ENCODE results near the gene DMXL1. TPM values are rescaled to one million over a fixed set of nuclear protein-coding genes. Genes with fewer than 3 reads are reported as not detected.

Gene DMXL1
- total RNA-seq, 1 experiment from 2014 or later, result 25.2 TPM

DNA sequence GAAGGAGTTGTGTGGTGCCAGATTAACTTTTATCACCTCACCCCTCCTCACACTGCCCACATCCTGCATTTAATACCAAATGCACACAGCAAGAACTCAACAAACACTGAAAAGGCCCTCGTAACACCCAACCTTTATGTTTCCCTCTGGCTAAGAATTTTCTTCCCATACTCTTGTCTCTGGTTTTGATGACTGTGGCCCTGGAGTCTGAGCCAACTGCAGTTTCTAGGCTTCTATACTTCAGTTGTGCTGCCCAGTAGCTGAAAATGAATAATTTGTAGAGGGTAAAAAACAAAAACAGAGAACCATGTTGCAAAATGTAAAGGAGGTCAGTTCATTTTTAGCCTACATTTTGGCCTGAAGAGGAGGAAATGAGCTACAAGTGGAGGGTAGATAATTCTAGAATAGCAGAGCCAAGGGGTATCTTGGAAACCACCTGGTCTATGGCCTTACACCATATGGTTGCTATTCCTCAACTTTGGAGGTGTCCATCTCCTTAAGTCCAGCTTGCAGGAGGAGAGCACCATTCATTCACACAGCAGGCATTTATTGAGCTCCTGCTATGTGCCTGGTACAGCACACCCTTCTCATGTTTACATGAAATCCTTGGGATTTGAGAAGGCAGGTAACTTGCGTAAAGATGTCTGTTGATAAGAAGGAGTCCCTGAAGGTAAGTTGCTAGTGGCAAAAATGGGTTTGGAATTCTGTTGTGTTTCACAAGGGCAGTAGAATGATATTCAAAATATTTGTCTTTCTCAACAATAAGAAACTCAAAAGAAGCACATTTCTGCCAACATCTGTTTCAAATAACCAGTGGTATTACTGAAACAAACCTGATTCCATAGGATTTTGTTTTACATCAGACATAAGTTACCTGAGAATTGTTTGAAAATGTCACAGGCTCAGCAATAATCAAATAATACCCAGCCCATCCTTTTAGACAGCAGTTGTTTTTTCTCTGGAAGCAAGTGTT, 201.2 kb downstream of the DMXL1 start:
- DNase-seq, result no peak
- Histone ChIP-seq H3K4me3 (no peak overlapping the region), H3K9me3 (replicated peaks) (no peaks in the 10 kb centered on the region), H3K27me3 (no peaks in the 10 kb centered on the region), H3K4me1 (peaks cover 44% of the 10 kb centered on the region), H3K36me3 (0 out of 2 replicates have a peak, but pooled peaks cover 3% of the 10 kb centered on the region), H3K27ac (no peak overlapping the region)

DNA sequence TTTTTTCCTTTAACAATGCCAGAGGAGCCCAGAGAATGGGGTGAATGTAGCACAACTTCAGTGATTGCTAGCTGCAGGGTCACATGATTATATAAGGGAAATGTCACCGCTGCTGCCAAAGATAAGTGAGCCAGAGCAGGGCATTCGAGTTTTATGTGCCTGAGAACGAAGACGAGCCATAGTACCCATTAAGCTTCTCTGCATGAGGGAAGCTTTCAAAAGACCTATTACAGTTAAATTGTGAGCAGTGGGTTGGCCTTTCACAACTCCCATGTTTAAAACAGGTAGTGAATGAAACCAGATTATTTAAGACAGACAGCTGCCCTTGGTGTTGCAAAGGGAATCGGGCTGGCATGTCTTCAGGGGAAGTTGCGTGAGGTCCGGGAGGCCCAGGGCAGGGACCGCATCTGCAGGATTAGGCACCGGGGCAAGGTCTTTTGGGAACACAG, 202.5 kb downstream of the DMXL1 start:
- Histone ChIP-seq H3K4me1 (peaks cover 57% of the 10 kb centered on the region), H3K36me3 (0 out of 2 replicates have a peak, but pooled peaks cover 3% of the 10 kb centered on the region), H3K9me3 (replicated peaks) (no peaks in the 10 kb centered on the region), H3K4me3 (no peak overlapping the region), H3K27me3 (no peaks in the 10 kb centered on the region), H3K27ac (no peak overlapping the region)
- no peak for DNase-seq

DNA sequence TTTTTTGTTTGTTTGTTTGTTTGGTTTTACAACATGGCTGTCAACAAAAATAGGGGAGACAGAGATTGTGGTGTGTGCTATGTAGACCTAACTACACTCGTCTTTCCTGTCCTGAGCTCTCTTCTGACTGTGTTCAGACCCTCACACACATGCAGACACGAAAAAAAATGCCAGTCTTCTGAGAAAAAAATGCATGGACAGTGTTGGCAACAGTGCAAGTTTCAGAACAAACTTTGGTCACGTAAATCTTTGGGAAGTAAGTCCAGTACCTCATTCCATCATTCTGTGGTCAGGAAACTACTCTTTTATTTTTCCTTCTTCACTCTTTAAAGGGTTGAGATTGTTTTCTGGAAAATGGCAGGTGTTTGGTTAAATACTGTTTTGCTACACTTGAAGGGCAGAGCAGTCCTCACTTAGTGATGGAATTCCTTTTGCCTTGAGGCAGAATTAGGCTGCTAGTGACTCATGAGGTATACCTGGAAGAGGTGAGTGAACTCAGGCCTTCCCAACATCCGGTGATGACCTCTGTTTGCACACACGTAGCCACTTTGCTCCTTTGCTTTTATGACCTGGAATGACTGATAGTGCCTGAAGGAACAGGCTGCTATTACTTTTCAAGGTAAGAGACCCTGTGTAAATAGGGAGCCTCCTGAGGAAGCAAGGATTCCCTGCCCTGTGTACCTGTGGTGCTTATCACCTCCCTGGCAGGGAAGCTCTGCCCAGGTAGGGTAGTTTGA, 203.3 kb downstream of the DMXL1 start:
- H3K27ac ChIP-seq, result peak overlapping the region; percentile 78; the same call in 1 of the 2 replicates

DNA sequence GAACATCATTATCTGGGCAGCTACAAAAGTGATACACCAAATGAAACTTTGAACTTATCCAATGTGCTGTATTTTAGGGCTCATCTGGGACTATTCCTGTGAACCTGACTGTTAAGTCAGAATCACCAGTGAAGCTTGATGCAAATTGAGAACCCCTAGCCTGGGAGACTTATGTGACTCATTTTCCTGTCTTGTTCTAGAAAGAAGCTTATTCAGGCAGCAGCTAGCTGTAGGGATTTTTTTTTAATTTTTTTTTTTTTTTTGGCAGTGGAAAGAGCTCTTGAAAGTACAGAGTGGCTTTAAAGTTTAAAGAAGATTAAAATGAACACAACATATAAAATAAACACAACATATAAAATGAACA, 203.9 kb downstream of the DMXL1 start:
- peak overlapping the region; percentile 78 for H3K27ac ChIP-seq
- no peaks in the 10 kb centered on the region for H3K27me3 ChIP-seq
- DNase-seq, result peak in 1 of 2 experiments; percentile 26
- peaks cover 57% of the 10 kb centered on the region for H3K4me1 ChIP-seq
- H3K36me3 ChIP-seq, result 0 out of 2 replicates have a peak, but pooled peaks cover 3% of the 10 kb centered on the region
- H3K4me3 ChIP-seq, result no peak overlapping the region
- H3K9me3 ChIP-seq (replicated peaks), result no peaks in the 10 kb centered on the region

More for the DNA sequence above, 203.3 kb downstream of the DMXL1 start:
- no peak overlapping the region for H3K4me3 ChIP-seq
- peaks cover 57% of the 10 kb centered on the region for H3K4me1 ChIP-seq
- H3K9me3 ChIP-seq (replicated peaks), result no peaks in the 10 kb centered on the region
- 0 out of 2 replicates have a peak, but pooled peaks cover 3% of the 10 kb centered on the region for H3K36me3 ChIP-seq
- DNase-seq, result no peak
- no peaks in the 10 kb centered on the region for H3K27me3 ChIP-seq

DNA sequence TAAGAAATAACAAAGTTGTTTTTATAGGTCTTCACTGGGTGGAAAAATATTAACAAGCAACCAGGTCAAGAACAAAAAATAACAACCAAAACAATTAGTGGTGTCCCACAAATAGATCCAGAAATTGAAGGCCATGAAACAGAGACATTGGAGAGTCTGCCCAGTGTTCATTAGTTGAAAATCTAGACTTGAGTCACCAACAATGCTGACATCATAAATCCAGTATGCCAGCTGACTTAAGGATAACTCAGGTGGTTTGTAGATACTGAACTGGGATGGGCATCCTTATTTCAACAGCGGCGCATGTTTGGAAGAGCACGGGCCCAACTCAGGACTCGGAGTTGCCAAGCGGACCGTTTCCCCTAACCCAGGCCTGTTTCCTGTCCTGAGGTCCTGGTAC, 204.3 kb downstream of the DMXL1 start:
- Histone ChIP-seq H3K9me3 (replicated peaks) (no peaks in the 10 kb centered on the region), H3K4me3 (no peak overlapping the region), H3K27ac (peak overlapping the region; percentile 78), H3K27me3 (no peaks in the 10 kb centered on the region), H3K4me1 (peaks cover 57% of the 10 kb centered on the region), H3K36me3 (0 out of 2 replicates have a peak, but pooled peaks cover 3% of the 10 kb centered on the region)
- peak in 1 of 2 experiments; percentile 41 for DNase-seq

DNA sequence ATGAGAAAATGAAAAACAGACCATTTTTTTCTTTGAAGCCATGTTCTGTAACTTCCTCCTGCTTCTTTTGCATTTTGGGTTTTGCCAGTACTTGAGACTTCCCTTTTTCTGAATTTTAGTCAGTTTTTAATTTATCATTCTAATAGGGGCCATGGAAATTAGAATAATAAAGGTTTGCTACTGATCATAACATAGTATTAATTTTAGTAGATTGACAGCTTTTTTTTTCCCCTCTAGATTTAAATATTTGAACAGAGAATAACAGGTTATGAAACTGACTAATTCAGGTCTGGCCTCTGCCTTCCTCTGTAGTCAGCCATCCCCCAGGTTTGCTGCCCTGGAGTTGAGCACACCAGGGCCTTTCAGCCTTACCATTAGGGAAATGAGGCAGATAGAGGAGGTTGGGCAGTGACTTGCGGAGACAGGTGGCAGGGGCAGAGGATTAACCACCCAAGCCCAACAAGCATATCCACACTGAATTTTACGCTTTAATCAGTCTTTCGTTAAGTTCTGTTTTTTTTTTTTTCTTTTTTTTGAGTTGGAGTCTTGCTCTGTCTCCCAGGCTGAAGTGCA, 204.8 kb downstream of the DMXL1 start:
- Histone ChIP-seq H3K27me3 (no peaks in the 10 kb centered on the region), H3K4me1 (peaks cover 57% of the 10 kb centered on the region), H3K36me3 (0 out of 2 replicates have a peak, but pooled peaks cover 3% of the 10 kb centered on the region), H3K27ac (peak overlapping the region; percentile 78), H3K9me3 (replicated peaks) (no peaks in the 10 kb centered on the region), H3K4me3 (no peak overlapping the region)
- peak; percentile 84 to 92 for DNase-seq

DNA sequence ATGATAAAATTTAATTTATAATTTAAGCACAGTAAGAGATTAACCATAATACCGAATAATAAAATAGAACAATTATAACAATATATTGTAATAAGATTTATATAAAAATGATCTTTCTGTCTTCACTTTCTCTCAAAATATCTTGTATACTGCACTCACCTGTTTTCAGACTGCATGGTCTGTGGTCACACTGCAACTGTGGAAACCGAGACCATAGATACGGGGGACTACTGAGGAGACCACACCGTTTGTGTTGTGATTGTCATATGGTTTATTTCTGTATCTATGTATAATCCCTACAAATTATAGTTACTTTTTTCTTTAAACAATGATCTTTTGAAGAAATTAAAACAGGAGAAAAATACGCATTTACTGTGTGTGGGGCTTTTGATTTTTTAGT, 206.1 kb downstream of the DMXL1 start:
- H3K27ac ChIP-seq, result no peak overlapping the region
- DNase-seq, result no peak
- no peaks in the 10 kb centered on the region for H3K27me3 ChIP-seq
- H3K9me3 ChIP-seq (replicated peaks), result no peaks in the 10 kb centered on the region
- no peak overlapping the region for H3K4me3 ChIP-seq
- peaks cover 57% of the 10 kb centered on the region for H3K4me1 ChIP-seq
- 0 out of 2 replicates have a peak, but pooled peaks cover 3% of the 10 kb centered on the region for H3K36me3 ChIP-seq

DNA sequence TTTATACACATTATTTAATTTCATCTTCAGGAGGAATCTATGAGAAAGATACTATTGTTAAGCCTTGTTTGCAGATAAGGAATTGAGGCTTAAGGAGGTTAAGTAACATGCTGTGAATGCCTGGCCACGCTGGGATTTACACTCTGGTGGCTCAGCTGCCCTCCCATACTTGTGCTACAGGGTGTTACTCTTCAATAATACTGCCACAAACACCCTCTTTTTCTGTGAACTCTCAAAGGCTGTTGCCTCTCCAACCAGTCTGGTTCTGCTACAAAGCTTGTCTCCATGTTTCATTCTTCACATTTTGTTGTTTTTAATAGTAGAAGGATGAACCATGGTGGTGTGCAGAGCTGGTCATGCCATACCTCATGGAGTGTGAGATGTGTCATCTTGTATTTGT, 208.2 kb downstream of the DMXL1 start:
- Histone ChIP-seq H3K36me3 (0 out of 2 replicates have a peak, but pooled peaks cover 3% of the 10 kb centered on the region), H3K27me3 (no peaks in the 10 kb centered on the region), H3K27ac (no peak overlapping the region), H3K4me1 (peaks cover 42% of the 10 kb centered on the region), H3K9me3 (replicated peaks) (no peaks in the 10 kb centered on the region), H3K4me3 (no peak overlapping the region)
- no peak for DNase-seq

DNA sequence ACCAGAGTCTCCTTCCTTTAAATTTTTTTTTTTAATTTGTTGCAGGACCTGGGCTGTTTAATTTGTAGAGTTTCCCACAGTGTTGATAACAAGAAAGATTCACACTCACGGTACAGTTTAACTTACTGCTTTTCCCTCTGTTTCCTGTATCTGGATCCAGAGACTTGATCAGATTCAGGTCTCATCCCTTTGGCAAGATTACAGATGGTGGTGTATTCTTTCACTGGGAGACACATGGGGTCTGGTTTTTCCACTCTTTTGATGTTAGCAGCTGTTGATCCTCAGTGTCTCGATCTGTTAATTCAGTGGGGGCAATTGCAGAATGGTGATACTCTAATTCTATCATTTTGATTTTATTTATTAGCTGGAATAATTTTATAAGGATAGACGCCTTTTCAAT, 209.5 kb downstream of the DMXL1 start:
- H3K4me1 ChIP-seq, result peaks cover 33% of the 10 kb centered on the region
- 0 out of 2 replicates have a peak, but pooled peaks cover 3% of the 10 kb centered on the region for H3K36me3 ChIP-seq
- H3K27ac ChIP-seq, result no peak overlapping the region
- H3K9me3 ChIP-seq (replicated peaks), result no peaks in the 10 kb centered on the region
- H3K4me3 ChIP-seq, result no peak overlapping the region
- H3K27me3 ChIP-seq, result no peaks in the 10 kb centered on the region
- DNase-seq, result peak in 1 of 2 experiments; percentile 52

DNA sequence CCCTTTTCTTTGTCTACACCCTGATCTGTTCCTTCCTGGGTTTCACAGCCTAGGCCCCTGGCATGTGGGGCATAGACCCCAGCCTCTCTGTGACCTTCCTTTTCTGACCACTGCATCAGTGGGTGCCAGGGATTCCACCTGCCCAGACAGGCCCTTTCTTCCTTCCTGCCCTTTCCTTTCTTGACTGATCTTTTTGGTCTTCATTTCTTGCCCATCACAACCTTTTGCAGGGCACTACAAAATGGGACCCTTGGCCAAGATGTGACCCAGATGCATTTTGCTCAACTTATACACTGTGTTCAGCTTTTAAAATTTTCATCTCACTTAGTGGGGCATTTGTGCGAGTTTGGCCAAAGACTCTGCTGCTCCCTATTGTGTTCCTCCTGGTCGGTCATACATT, 211.7 kb downstream of the DMXL1 start:
- Histone ChIP-seq H3K27me3 (no peaks in the 10 kb centered on the region), H3K4me3 (no peak overlapping the region), H3K4me1 (peaks cover 27% of the 10 kb centered on the region), H3K9me3 (replicated peaks) (no peaks in the 10 kb centered on the region), H3K27ac (no peak overlapping the region), H3K36me3 (no peaks in the 10 kb centered on the region)
- no peak for DNase-seq

DNA sequence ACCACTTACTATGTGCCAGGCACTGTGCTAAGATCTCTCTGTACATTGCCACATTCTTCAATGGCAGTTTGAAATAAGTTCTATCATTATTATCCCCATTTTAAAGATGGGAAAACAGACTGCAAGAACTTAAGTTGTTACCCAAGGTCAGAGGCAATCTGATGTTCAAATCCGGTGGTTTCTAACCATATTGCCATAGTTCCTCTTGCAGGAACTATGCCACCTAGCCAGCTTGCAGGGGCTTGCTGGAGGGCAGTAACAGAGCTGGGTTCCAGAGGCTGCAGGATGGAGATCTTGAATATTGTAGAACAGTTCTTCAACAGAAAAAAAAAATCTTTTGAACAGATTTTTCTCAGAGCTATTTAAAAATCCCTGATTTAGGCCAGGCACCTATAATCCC, 213.1 kb downstream of the DMXL1 start:
- Histone ChIP-seq H3K4me3 (no peak overlapping the region), H3K27me3 (no peaks in the 10 kb centered on the region), H3K9me3 (replicated peaks) (no peaks in the 10 kb centered on the region), H3K36me3 (no peaks in the 10 kb centered on the region), H3K27ac (no peak overlapping the region), H3K4me1 (peaks cover 33% of the 10 kb centered on the region)
- DNase-seq, result no peak

DNA sequence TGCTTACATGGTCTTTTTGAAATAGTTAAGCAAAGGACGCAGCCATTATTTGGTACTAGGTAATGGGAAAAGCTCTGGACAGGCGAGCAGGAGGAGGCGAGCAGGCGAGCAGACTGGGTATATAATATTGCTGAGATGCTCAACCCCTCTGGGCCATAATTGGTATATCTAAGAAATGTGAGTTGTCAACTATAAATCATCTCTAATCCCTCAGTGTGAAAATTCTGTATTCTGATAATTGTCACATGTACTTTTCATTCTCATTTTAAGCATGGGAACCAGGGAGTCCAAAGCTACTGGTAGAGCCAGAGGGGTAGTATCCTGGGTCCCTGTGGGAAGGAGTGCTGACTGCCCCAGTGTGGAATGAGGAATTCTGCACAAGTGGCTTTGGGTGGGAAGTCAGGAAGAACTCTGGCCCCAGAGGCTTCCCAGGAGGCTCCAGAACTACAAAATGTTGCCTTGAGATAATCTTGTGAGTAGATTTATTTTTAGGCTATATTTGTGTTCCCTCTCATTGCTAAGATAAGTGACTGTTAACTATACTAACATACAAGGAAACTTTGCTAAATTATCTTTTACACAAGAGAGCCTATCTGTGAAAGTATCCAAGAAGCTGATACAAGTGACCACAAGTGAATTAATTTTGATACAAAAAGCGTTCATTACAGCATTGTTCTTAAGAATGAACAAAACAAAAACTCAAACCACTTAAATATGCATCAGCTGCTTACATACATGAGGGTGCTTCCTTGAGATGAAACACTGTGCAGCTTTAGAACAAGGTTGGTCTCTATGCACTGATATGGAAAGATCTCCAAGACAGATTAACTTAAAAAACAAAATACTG, 214.4 kb downstream of the DMXL1 start:
- H3K36me3 ChIP-seq, result no peaks in the 10 kb centered on the region
- H3K9me3 ChIP-seq (replicated peaks), result no peaks in the 10 kb centered on the region
- no peak for DNase-seq
- H3K27me3 ChIP-seq, result no peaks in the 10 kb centered on the region
- H3K27ac ChIP-seq, result no peak overlapping the region
- no peak overlapping the region for H3K4me3 ChIP-seq
- H3K4me1 ChIP-seq, result peaks cover 46% of the 10 kb centered on the region

DNA sequence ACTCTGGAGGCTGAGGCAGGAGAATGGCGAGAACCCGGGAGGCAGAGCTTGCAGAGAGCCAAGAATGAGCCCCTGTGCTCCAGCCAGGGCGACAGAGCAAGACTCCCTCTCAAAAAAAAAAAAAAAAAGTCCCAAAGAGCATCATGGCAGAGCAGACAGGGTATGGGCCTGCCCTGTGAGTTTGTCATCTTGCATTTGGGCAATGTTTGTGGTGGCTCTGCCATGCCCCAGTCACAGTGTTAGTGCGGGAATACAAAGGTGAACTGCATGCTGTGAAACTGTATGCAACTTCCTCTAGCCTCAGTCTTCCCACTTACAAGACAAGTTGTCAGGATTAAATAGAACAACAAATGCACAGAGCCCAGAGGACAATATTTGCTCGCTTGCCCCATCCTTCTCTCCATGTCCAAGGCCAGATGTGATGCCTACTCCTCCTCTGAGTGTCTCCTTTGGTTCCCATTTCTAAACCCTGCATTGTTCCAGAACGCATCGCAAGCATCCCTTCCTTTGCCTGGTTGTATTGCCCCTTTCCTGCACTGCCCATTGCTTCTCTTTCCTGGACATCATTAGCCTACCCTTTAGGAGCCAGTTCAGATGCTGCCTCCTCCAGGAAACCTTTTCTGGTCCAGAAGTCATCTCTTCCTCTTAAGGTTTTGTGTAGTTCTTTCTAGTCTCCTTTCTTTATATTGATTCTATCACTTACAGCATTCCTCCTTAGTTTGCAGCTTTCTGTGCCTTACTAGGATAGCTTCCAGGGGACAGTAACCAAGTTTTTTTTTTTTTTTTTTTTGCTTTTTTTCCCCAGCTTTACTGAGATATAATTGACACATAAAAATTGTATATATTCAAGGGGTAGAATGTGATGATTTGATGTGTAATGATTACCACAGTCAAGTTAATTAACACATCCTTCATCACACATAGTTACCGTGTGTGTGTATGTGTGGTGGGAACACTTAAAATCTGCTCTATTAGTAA, 215.9 kb downstream of the DMXL1 start:
- Histone ChIP-seq H3K9me3 (replicated peaks) (no peaks in the 10 kb centered on the region), H3K4me1 (peaks cover 48% of the 10 kb centered on the region), H3K4me3 (peak overlapping the region; percentile 29), H3K27me3 (no peaks in the 10 kb centered on the region), H3K36me3 (no peaks in the 10 kb centered on the region), H3K27ac (peak overlapping the region; percentile 78)
- DNase-seq, result peak in 1 of 2 experiments; percentile 20

Measured in SJCRH30 (cell line).